ENCODE data around the gene NDFIP1. TPM values are rescaled to one million over a fixed set of nuclear protein-coding genes. Genes with fewer than 3 reads are reported as not detected.

NDFIP1 gene
- total RNA-seq, 1 donor from 2014 or later, result 62.1 TPM

- no peaks in the 10 kb centered on the region for H3K27me3 ChIP-seq (ENCODE audit: low read depth)
- no peaks in the 10 kb centered on the region for H3K36me3 ChIP-seq
- peaks cover 16% of the 10 kb centered on the region for H3K4me1 ChIP-seq
- no peak for DNase-seq
- H3K9me3 ChIP-seq (replicated peaks), result no peaks in the 10 kb centered on the region
- H3K27ac ChIP-seq (replicated peaks), result no peak overlapping the region
- TF ChIP-seq, protein P1, sequence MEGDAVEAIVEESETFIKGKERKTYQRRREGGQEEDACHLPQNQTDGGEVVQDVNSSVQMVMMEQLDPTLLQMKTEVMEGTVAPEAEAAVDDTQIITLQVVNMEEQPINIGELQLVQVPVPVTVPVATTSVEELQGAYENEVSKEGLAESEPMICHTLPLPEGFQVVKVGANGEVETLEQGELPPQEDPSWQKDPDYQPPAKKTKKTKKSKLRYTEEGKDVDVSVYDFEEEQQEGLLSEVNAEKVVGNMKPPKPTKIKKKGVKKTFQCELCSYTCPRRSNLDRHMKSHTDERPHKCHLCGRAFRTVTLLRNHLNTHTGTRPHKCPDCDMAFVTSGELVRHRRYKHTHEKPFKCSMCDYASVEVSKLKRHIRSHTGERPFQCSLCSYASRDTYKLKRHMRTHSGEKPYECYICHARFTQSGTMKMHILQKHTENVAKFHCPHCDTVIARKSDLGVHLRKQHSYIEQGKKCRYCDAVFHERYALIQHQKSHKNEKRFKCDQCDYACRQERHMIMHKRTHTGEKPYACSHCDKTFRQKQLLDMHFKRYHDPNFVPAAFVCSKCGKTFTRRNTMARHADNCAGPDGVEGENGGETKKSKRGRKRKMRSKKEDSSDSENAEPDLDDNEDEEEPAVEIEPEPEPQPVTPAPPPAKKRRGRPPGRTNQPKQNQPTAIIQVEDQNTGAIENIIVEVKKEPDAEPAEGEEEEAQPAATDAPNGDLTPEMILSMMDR (IDR thresholded peaks at IDR 0.05; ENCODE audit: borderline replicate concordance), result no peak
- no peak overlapping the region for H3K4me3 ChIP-seq
- intact Hi-C loops (cut with micrococcal nuclease), result no loop called here
These were observed 70.1 kb downstream of the NDFIP1 start for GRCh38 chr5:142178651-142179050.

- no peaks in the 10 kb centered on the region for H3K27me3 ChIP-seq (ENCODE audit: low read depth)
- intact Hi-C loops (cut with micrococcal nuclease), result no loop called here
- no peak overlapping the region for H3K4me3 ChIP-seq
- no peak for DNase-seq
- peaks cover 16% of the 10 kb centered on the region for H3K4me1 ChIP-seq
- TF ChIP-seq, protein P1 (IDR thresholded peaks at IDR 0.05; ENCODE audit: borderline replicate concordance), result no peak
- H3K27ac ChIP-seq (replicated peaks), result no peak overlapping the region
- H3K36me3 ChIP-seq, result no peaks in the 10 kb centered on the region
- H3K9me3 ChIP-seq (replicated peaks), result no peaks in the 10 kb centered on the region
These were observed 71.3 kb downstream of the NDFIP1 start for GRCh38 chr5:142179776-142180387.

DNA sequence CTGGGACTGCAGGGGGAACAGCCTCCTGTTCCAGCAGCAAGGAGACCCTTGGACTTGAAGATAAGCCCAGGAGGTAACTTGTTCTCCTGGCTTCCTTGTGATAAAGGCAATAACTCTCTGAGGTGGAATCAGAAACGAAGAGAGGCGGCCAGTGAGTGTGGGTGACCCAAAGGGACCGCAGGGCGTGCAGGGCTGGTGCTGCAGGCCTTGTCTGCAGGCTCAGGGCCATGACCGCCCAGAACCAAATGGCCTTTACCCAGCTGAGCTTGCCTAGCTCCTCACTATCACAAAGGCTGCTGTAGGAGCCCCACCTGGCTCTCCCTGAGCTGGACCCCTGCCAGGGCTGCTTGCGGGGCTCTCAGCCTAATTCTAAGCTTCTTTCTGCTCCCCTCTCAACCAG, 72.5 kb downstream of the NDFIP1 start:
- TF ChIP-seq, protein P1 (IDR thresholded peaks at IDR 0.05; ENCODE audit: borderline replicate concordance), result no peak
- no peak overlapping the region for H3K4me3 ChIP-seq
- H3K9me3 ChIP-seq (replicated peaks), result no peaks in the 10 kb centered on the region
- H3K27ac ChIP-seq (replicated peaks), result no peak overlapping the region
- intact Hi-C loops (cut with micrococcal nuclease), result no loop called here
- H3K27me3 ChIP-seq (ENCODE audit: low read depth), result no peaks in the 10 kb centered on the region
- H3K4me1 ChIP-seq, result peaks cover 5% of the 10 kb centered on the region
- no peak for DNase-seq
- no peaks in the 10 kb centered on the region for H3K36me3 ChIP-seq

DNA sequence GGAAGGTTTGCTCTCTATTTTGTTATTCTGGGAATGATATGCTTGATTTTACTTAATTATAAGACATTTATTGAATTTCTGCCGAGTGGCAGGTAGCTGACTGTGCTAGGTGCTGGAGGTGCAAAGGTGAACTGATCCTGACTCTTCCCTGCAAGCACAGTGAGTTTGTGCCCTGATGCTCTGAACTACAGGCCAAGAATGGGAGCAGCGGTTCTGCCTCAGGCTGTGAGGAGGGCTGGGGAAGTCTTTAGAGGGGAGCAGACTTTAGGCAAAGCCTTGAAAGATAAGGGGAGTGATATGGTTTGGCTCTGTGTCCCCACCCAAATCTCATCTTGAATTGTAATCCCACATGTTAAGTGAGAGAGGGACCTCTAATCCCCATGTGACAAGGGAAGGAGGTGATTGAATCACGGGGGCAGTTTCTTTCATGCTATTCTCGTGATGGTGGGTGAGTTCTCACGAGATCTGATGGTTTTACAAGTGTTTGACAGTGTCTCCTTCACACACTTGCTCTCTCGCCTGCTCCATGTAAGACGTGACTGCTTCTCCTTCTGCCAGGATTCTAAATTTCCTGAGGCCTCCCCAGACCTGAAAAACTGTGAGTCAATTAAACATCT, 73.1 kb downstream of the NDFIP1 start:
- no peak for DNase-seq
- Histone ChIP-seq H3K9me3 (replicated peaks) (no peaks in the 10 kb centered on the region), H3K4me1 (no peaks in the 10 kb centered on the region), H3K36me3 (no peaks in the 10 kb centered on the region), H3K27ac (replicated peaks) (no peak overlapping the region), H3K4me3 (no peak overlapping the region), H3K27me3 (ENCODE audit: low read depth) (no peaks in the 10 kb centered on the region)
- intact Hi-C loops (cut with micrococcal nuclease), result no loop called here
- TF ChIP-seq, protein P1 (IDR thresholded peaks at IDR 0.05; ENCODE audit: borderline replicate concordance), result no peak

- Histone ChIP-seq H3K27me3 (ENCODE audit: low read depth) (no peaks in the 10 kb centered on the region), H3K4me1 (no peaks in the 10 kb centered on the region), H3K4me3 (no peak overlapping the region), H3K9me3 (replicated peaks) (no peaks in the 10 kb centered on the region), H3K27ac (replicated peaks) (no peak overlapping the region), H3K36me3 (no peaks in the 10 kb centered on the region)
- TF ChIP-seq, protein P1 (IDR thresholded peaks at IDR 0.05; ENCODE audit: borderline replicate concordance), result no peak
- DNase-seq, result no peak
- intact Hi-C loops (cut with micrococcal nuclease), result no loop called here
These were observed 74.3 kb downstream of the NDFIP1 start for GRCh38 chr5:142182840-142183239.

Measured in left ventricle myocardium inferior (tissue), 1 donor.